Stimulated activated CD4-positive, alpha-beta T cell treated with anti-CD3 and anti-CD28 coated beads, TNF-alpha, amount 100 ng/mL, for 4 hours (primary cell): ENCODE measurements around the gene COX7C.
"Not testable (repeated sequence)": the region's sequence is repeated elsewhere in the genome, so short reads cannot be mapped to it uniquely, and the experiment has no call there.

ENCODE experiments used
- DNase-seq, 3 experiments: peaks; one replicate each; pipeline ENCODE4 v3.0.0-alpha.2; 2020; ENCODE audit warnings: low read depth in 3 of 3

Gene COX7C

DNA sequence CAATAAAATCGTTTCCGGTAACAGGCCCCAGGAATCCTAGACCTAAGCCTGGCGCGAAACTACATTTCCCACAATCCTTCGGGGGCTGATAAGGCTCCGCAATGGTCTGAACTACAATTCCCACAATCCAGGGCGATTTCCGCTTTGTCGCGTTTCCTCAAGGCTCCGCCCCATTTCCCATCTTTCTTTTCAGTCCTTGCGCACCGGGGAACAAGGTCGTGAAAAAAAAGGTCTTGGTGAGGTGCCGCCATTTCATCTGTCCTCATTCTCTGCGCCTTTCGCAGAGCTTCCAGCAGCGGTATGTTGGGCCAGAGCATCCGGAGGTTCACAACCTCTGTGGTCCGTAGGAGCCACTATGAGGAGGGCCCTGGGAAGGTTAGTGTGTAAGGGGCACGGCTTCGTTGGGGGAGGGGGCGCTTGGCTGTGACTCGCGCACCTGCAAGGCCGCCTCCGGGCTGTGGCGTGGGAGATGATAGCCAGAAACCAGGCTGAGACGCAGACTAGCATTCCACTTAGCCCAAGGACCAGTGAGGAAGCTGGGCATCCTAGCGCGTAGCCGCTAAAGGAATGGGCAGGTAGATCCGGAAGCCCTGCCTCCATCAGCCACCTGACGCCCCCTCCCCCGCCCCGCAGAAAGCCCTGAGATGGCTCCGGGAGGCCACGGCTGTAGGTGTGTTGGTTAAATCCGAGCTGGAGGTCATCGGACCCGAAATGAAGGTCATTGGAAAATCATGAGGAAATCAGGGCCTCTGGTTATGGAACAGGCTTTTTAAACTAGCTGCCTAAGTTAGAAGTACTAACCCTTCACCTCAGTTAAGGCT is at the start of gene COX7C:
Gene COX7C (plus strand): TSS at position 186 of the 821 bp plus-strand sequence. CDS start 115 bp downstream, at position 301.
- DNase-seq: peak; percentile 56 to 88 (median 86)

- DNase-seq: not testable (repeated sequence)
Measured at GRCh38 chr5:86569522-86570426, 48.0 kb upstream of the COX7C start.

DNA sequence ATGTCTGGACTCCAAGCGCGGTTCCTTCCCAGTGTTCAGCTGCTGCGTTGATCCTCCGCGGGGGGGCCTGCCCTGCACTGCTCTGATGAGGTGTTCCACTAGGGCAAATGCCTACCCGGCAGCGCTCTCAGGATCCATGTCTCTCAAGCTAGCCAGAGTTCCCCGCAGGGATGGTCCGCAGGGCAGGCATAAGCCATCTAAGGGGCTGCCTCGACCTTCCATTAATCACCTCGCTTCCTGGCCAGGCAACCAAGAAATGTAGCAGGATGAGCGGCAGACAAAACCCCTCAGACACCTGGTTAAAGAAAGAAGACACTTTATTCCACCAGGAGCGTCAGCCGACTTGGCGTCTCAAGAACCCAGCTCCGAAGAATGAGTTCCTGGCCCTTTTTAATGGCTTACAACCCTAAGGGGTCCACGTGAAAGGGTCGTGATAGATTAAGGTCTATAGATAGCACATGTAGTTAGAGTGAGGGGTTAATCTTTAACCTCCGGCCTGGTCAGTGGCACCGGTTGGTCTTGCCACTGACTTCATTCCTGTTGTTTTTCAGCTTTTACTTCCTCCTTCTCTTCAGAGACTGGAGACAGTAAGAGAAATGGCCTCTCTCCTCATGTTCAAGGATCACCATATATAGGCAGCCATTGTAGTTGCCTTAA is 47.2 kb upstream of the COX7C start:
- no peak for DNase-seq

GRCh38 chr5:86571109-86571508 is 46.6 kb upstream of the COX7C start:
- DNase-seq: not testable (repeated sequence)

DNA sequence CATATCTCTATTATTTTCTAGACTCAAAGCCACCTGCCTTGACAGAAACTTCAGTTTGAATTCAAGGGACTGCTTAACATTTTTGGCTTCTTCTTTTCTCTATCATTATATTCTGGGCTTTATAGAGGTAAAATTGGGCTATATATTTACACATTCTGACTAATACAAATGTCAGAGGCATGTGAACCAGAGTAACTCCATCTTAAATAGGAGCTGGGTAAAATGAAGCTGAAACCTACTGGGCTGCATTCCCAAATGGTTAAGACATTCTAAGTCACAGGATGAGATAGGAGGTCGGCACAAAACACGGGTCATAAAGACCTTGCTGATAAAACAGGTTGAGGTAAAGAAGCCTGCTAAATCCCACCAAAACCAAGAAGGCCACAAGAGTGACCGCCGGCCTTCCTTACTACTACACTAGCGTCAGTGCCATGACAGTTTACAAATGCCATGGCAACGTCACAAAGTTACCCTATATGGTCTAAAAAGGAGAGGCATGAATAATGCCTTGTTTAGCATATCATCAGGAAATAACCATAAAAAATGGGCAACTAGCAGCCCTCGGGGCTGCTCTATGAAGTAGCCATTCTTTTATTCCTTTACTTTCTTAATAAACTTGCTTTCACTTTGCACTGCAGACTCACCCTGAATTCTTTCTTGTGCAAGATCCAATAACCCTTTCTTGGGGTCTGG is 44.8 kb upstream of the COX7C start:
- DNase-seq: no peak

DNA sequence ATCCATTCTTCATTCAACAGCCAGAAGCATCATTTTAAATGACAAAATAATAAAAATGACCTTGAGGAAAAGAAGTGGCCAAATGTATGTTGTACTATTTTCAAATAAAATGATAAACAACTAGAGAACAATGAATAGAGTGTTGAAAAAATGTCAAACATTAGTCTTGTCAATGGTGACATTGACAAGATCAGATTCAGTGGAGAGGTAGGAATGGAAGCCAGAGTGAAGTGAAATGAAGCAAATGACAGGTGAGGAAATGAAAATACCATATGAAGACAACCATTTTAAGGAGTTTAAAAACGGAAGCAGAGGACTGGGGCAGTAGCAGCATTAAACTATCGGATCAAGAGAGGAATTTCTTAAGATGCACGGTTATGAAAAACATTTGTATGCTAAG is 38.2 kb upstream of the COX7C start:
- DNase-seq: no peak

DNA sequence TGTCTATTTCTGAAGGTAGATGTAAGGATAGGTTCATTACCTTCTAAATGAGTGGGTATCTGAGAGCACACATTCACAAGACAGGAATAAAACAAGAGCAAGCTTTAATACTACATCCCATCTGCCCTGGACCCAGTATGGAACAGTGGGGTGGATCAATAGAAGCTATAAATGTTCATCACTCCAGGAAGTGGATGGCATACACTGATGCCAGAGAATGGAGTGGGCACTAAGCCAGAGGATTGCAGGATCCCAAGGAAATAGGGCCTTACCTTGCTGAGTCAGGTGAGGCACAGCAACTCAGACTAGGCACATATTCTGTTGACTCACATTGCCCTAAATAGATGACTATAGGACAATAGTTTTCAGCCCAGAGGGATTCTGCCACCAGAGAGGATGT is 21.3 kb upstream of the COX7C start:
- no peak for DNase-seq

- no peak for DNase-seq
Measured at GRCh38 chr5:86605881-86606280, 11.9 kb upstream of the COX7C start.

- no peak for DNase-seq
Measured at GRCh38 chr5:86613455-86613854, 4.3 kb upstream of the COX7C start.

DNA sequence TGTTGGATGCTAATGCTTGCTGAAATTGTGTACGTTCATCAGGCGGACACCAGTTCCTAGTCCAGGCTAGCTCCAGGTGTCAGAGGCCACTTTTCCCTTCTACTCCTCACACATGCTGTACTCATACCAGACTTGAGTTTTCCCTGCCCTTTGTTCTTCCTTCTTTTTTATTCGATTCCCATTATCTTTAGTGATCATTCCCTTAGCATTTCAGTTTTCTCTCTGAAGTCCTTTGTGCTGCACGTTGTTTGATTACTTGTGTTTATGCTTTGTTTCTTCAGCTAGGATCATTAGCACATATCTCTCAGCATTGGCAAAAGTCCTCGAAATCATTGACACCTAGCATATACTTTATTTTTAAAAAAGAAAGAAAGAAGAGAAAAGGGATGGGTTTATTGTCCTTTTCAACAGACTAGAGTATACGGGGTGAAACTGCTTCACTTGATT is 409 bp upstream of the COX7C start:
- DNase-seq: no peak

DNA sequence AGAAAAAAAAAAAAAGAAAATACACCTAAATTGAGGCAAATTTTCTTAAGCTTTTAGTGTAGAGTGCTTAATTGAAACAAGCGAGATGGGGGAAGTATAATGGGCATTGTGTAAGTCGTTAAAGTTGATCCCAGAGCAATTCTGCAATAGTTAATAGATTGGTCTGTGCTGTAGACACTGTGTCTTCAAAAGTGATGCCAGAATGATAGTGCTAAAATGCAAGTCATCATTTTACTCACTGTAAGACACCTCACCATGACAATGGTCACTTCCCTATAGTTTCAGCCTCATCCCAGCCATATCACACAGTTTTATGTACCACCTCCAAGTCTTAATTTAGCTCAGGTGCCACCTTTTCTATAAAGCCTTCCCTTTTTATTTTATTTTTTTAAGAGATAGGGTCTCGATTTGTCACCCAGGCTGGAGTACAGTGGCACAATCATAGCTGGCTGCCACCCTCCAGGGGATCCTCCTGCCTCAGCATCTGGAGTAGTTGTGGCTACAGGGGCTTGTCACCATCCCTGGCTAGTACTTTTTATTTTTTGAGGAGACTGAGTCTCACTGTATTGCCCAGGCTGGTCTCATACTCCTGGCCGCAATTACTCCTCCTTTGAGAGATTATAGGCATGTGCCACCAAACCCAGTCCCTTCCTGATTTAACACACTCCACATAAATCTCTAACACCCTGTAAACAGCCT is 6.2 kb downstream of the COX7C start:
- no peak for DNase-seq

DNA sequence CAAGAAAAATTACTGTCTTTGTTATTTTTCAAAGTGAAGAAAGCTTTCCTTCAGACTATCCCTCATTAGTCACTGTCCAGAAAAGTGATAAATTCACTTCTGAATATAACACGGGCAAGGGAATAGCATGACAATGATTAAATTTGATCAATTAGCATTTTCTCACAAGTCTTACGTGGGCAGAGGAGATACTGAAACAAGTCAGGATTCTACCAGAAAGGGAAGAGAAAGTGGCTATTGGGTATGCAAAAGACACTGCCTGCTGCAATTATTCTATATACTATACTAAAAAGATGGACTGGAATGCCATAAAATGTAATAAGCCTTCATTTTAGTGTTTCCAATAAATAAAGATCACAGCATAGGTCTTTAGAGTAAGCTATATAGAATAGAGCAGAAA is 7.4 kb downstream of the COX7C start:
- DNase-seq: no peak

GRCh38 chr5:86626149-86626548 is 8.4 kb downstream of the COX7C start:
- DNase-seq: no peak

- no peak for DNase-seq
Measured at GRCh38 chr5:86631165-86631564, 13.4 kb downstream of the COX7C start.

DNA sequence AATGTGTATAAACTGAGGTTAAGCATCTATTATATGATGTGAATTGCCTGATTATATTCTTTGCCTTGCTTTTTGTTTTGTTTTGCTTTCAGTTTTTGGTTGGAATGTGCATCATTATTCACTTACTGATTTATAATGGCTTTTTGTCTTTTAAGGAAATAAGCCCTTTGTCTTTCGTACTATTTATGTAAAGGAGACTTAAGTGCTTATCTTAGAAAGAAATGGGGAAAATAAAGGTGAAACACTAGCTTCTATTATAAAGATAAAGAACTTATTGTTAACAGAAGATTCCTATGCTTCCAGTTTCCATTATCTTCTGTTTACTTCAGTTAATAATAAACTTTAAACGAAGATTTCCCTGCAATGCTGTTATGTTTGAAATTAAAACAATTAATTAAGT is 23.3 kb downstream of the COX7C start:
- DNase-seq: no peak

GRCh38 chr5:86644843-86645242 is 27.1 kb downstream of the COX7C start:
- no peak for DNase-seq

DNA sequence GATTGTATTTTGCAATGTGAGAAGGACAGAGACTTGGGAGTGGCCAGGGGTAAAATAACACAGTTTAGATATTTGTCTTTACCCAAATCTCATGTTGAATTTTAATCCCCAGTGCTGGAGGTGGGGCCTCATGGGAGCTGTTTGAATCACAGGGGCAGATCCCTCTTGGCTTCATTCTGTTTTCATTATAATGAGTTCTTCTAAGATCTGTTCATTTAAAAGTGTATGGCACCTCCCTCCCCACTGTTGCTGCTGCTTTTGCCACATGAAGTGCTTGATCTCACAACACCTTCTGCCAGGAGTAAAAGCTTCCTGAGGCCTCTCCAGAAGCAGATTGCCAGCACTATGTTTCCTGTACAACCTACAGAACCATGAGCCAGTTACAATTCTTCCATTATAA is 28.1 kb downstream of the COX7C start:
- no peak for DNase-seq

DNA sequence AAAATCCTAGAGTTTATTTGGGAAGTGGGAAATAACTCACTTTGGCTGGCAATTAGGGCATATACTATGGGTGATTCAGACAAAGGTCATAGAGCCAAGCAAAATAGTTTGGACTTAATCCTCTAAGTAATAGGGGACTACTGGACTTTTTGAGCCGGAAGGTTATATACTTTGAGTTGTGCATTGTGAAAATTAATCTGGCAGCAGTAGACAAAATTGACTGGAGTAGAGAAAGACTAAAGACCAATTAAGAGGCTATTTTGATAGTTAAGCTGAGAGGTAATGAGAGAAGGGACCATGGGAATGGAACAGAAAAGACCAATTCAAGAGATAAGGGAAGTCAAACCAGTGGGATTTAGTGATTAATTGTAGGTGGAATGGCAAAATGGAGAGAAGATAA is 28.9 kb downstream of the COX7C start:
- DNase-seq: no peak

DNA sequence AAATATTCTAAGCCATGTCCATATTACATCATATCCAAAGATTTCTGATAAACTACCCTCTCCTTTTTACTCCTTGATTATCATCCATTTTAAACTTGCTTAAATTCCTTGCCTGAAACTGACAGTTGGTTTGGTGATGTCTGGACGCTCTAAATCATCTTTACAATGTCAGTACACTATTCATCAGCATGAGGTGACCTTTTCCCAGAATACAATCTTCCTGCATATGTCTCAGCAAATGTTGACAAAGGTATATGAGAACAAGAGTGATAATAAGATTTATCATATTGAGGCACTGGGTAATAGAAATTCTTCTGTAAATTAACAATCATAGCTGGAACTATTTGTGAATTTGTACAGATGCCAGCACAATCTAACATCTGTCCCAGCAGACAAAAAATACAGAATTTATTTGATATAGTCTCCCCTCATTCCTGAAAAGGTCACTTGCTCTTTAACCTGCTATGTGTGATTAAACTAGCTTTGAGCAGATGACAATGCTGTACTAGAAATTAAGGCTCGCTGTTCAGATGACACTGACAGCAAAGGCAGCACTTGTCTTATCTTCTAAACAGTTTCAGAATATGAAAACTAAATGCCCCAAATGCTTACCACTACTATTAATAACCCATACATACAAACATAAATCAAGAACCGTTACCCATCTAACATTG is 32.2 kb downstream of the COX7C start:
- no peak for DNase-seq

DNA sequence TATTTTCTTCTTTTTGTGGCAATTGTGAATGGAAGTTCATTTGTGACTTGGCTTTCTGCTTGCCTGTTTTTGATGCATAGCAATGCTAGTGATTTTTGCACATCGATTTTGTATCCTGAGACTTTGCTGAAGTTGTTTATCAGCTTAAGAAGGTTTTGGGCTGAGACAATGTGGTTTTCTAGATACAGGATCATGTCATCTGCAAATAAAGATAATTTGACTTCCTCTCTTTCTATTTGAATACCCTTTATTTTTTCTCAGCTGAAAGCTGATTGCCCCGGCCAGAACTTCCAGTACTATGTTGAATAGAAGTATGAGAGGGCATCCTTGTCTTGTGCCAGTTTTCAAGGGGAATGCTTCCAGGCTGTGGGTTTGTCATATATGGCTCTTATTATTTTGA is 43.0 kb downstream of the COX7C start:
- DNase-seq: not testable (repeated sequence)
